ENCODE data around the gene PPL.
"Not testable (repeated sequence)": the region's sequence is repeated elsewhere in the genome, so short reads cannot be mapped to it uniquely, and the experiment has no call there.

PPL gene

GRCh38 chr16:4936991-4937781 lies at the start of gene PPL:
PPL (minus strand) TSS chr16:4937148; CDS start chr16:4937045, 103 bp downstream.
- DNase-seq (ENCODE audit: low read depth in 2 of 3, low spot score in 2 of 3), result no peak

- no peak for DNase-seq (ENCODE audit: low read depth in 2 of 3, low spot score in 2 of 3)
These were observed 47.4 kb upstream of the PPL start for GRCh38 chr16:4984174-4984990.

GRCh38 chr16:4982056-4982867 lies 45.3 kb upstream of the PPL start:
- DNase-seq (ENCODE audit: low read depth in 2 of 3, low spot score in 2 of 3), result no peak

GRCh38 chr16:4981473-4981872 lies 44.5 kb upstream of the PPL start:
- no peak for DNase-seq (ENCODE audit: low read depth in 2 of 3, low spot score in 2 of 3)

GRCh38 chr16:4980691-4981090 lies 43.7 kb upstream of the PPL start:
- no peak for DNase-seq (ENCODE audit: low read depth in 2 of 3, low spot score in 2 of 3)

- DNase-seq (ENCODE audit: low read depth in 2 of 3, low spot score in 2 of 3), result no peak
These were observed 43.0 kb upstream of the PPL start for GRCh38 chr16:4979736-4980660.

GRCh38 chr16:4979164-4979563 lies 42.2 kb upstream of the PPL start:
- no peak for DNase-seq (ENCODE audit: low read depth in 2 of 3, low spot score in 2 of 3)

GRCh38 chr16:4976611-4977145 lies 39.7 kb upstream of the PPL start:
- DNase-seq (ENCODE audit: low read depth in 2 of 3, low spot score in 2 of 3), result no peak

- DNase-seq (ENCODE audit: low read depth in 2 of 3, low spot score in 2 of 3), result no peak
These were observed 39.1 kb upstream of the PPL start for GRCh38 chr16:4976079-4976478.

- no peak for DNase-seq (ENCODE audit: low read depth in 2 of 3, low spot score in 2 of 3)
These were observed 36.1 kb upstream of the PPL start for GRCh38 chr16:4972938-4973587.

GRCh38 chr16:4970010-4970409 lies 33.1 kb upstream of the PPL start:
- no peak for DNase-seq (ENCODE audit: low read depth in 2 of 3, low spot score in 2 of 3)

- DNase-seq (ENCODE audit: low read depth in 2 of 3, low spot score in 2 of 3), result no peak
These were observed 32.0 kb upstream of the PPL start for GRCh38 chr16:4968879-4969483.

GRCh38 chr16:4968278-4968677 lies 31.3 kb upstream of the PPL start:
- DNase-seq (ENCODE audit: low read depth in 2 of 3, low spot score in 2 of 3), result not testable (repeated sequence)

GRCh38 chr16:4966736-4967453 lies 29.9 kb upstream of the PPL start:
- no peak for DNase-seq (ENCODE audit: low read depth in 2 of 3, low spot score in 2 of 3)

GRCh38 chr16:4963527-4963926 lies 26.6 kb upstream of the PPL start:
- not testable (repeated sequence) for DNase-seq (ENCODE audit: low read depth in 2 of 3, low spot score in 2 of 3)

- no peak for DNase-seq (ENCODE audit: low read depth in 2 of 3, low spot score in 2 of 3)
These were observed 25.8 kb upstream of the PPL start for GRCh38 chr16:4962716-4963115.

- DNase-seq (ENCODE audit: low read depth in 2 of 3, low spot score in 2 of 3), result no peak
These were observed 23.6 kb upstream of the PPL start for GRCh38 chr16:4960579-4960978.
